ENCODE measurements around the gene PRSS22. TPM values are rescaled to one million over a fixed set of nuclear protein-coding genes. Genes with fewer than 3 reads are reported as not detected.

The PRSS22 gene
- polyA plus RNA-seq, 1 of the 3 experiments (the other 2 are of a cell fraction) = not detected

GRCh38 chr16:2822496-2822895 lies 35.5 kb downstream of the PRSS22 start:
- Histone ChIP-seq H3K9me3 (no peaks in the 10 kb centered on the region), H3K4me3 (ENCODE audit: low read depth in 2 of 2, low read length in 1 of 2) (no peak overlapping the region), H3K9me2 (no peaks in the 10 kb centered on the region), H4K20me1 (ENCODE audit: insufficient read depth) (no peaks in the 10 kb centered on the region), H3K9ac (no peak overlapping the region), H3K79me2 (ENCODE audit: insufficient read depth) (no peaks in the 10 kb centered on the region), H3F3A (replicated peaks; ENCODE audit: insufficient read depth) (no peaks in the 10 kb centered on the region), H2AFZ (ENCODE audit: low read depth) (no peak overlapping the region), H3K27ac (ENCODE audit: low read depth in 2 of 2, low read length in 1 of 2) (no peak overlapping the region), H3K4me1 (ENCODE audit: control insufficient read depth in 1 of 2, insufficient read depth in 2 of 2, low read depth in 1 of 2, low read length in 1 of 2) (peaks cover 0 to 24% of the 10 kb centered on the region in 2 experiments; a peak in 1 of 4 replicates), H3K27me3 (ENCODE audit: insufficient read depth) (no peaks in the 10 kb centered on the region), H3K36me3 (replicated peaks in 1 of 2; ENCODE audit: control insufficient read depth in 1 of 2, insufficient read depth in 2 of 2, low read length in 1 of 2) (no peaks in the 10 kb centered on the region), H3K4me2 (no peak overlapping the region)
- POLR2A ChIA-PET = interaction anchor here (1.1 kb wide), 1 partner anchor 60 kb away, joined by 4 read pairs; the partner anchor contains the start of gene FLYWCH2
- TF ChIP-seq POLR2AphosphoS5 (IDR thresholded peaks at IDR 0.05; ENCODE audit: low read depth, low read length) = no peak
- no peak for TF ChIP-seq FOXJ3 (CRISPR knock-in tag; IDR thresholded peaks at IDR 0.05)
- TF ChIP-seq EP300 (IDR thresholded peaks at IDR 0.05; ENCODE audit: borderline replicate concordance in 1 of 2, low read depth in 1 of 2, low read length in 1 of 2) = no peak
- 77% methylated on average over 4 of the region's 4 CpGs for WGBS (ENCODE audit: low lambda C conversion rate)
- CTCF ChIA-PET = interaction anchor here (1.2 to 2.7 kb wide), 11 partner anchors 8 to 70 kb away, joined by 3 to 13 read pairs (median 5); partner anchors contain the start of genes PRSS41 and SRRM2
- no peak for DNase-seq

GRCh38 chr16:2822158-2822495 lies 35.8 kb downstream of the PRSS22 start:
- Histone ChIP-seq H3K9me3 (no peaks in the 10 kb centered on the region), H3K4me3 (ENCODE audit: low read depth in 2 of 2, low read length in 1 of 2) (no peak overlapping the region), H2AFZ (ENCODE audit: low read depth) (no peak overlapping the region), H3F3A (replicated peaks; ENCODE audit: insufficient read depth) (no peaks in the 10 kb centered on the region), H3K27me3 (ENCODE audit: insufficient read depth) (no peaks in the 10 kb centered on the region), H3K9me2 (no peaks in the 10 kb centered on the region), H4K20me1 (ENCODE audit: insufficient read depth) (no peaks in the 10 kb centered on the region), H3K27ac (ENCODE audit: low read depth in 2 of 2, low read length in 1 of 2) (no peak overlapping the region; a peak in 1 of 4 replicates), H3K4me2 (no peak overlapping the region), H3K9ac (no peak overlapping the region), H3K79me2 (ENCODE audit: insufficient read depth) (no peaks in the 10 kb centered on the region), H3K36me3 (replicated peaks in 1 of 2; ENCODE audit: control insufficient read depth in 1 of 2, insufficient read depth in 2 of 2, low read length in 1 of 2) (no peaks in the 10 kb centered on the region), H3K4me1 (ENCODE audit: control insufficient read depth in 1 of 2, insufficient read depth in 2 of 2, low read depth in 1 of 2, low read length in 1 of 2) (peaks cover 0 to 24% of the 10 kb centered on the region in 2 experiments; a peak in 1 of 4 replicates)
- no peak for DNase-seq
- WGBS (ENCODE audit: low lambda C conversion rate) = 56% methylated on average over 8 of the region's 8 CpGs
- TF ChIP-seq CHD2 (IDR thresholded peaks at IDR 0.05; ENCODE audit: low read length, partially characterized antibody) (no peak), TAF1 (IDR thresholded peaks at IDR 0.05; ENCODE audit: borderline replicate concordance, low read depth, low read length) (no peak), EP300 (IDR thresholded peaks at IDR 0.05; ENCODE audit: borderline replicate concordance in 1 of 2, low read depth in 1 of 2, low read length in 1 of 2) (no peak)
- ChIA-PET CTCF (interaction anchor here (1.2 to 2.7 kb wide), 5 partner anchors 11 to 69 kb away, joined by 3 to 13 read pairs (median 3); partner anchors contain the start of gene SRRM2), POLR2A (interaction anchor here (1.1 to 1.5 kb wide), 2 partner anchors 45 to 61 kb away, joined by 4 to 6 read pairs; partner anchors contain the start of genes ELOB and FLYWCH2)

- H3K79me2 ChIP-seq (ENCODE audit: insufficient read depth) = no peaks in the 10 kb centered on the region
These were observed 36.3 kb downstream of the PRSS22 start for GRCh38 chr16:2821487-2822157.

More at GRCh38 chr16:2821487-2822157, 36.3 kb downstream of the PRSS22 start:
- Histone ChIP-seq H3K4me1 (ENCODE audit: control insufficient read depth in 1 of 2, insufficient read depth in 2 of 2, low read depth in 1 of 2, low read length in 1 of 2) (peaks cover 0 to 24% of the 10 kb centered on the region in 2 experiments; a peak in 1 of 4 replicates), H3K9ac (no peak overlapping the region), H3K4me2 (no peak overlapping the region), H3K9me3 (no peaks in the 10 kb centered on the region), H3K9me2 (no peaks in the 10 kb centered on the region), H4K20me1 (ENCODE audit: insufficient read depth) (no peaks in the 10 kb centered on the region), H3K4me3 (ENCODE audit: low read depth in 2 of 2, low read length in 1 of 2) (no peak overlapping the region), H3K27me3 (ENCODE audit: insufficient read depth) (no peaks in the 10 kb centered on the region), H3K27ac (ENCODE audit: low read depth in 2 of 2, low read length in 1 of 2) (peak overlapping the region in 1 of 2 experiments; percentile 74; a peak in 2 of 4 replicates), H2AFZ (ENCODE audit: low read depth) (no peak overlapping the region), H3K36me3 (replicated peaks in 1 of 2; ENCODE audit: control insufficient read depth in 1 of 2, insufficient read depth in 2 of 2, low read length in 1 of 2) (no peaks in the 10 kb centered on the region), H3F3A (replicated peaks; ENCODE audit: insufficient read depth) (no peaks in the 10 kb centered on the region)
- ChIA-PET CTCF (interaction anchor here (1.2 to 2.7 kb wide), 5 partner anchors 11 to 69 kb away, joined by 3 to 13 read pairs (median 3); partner anchors contain the start of gene SRRM2), POLR2A (interaction anchor here (1.1 to 1.5 kb wide), 2 partner anchors 44 to 61 kb away, joined by 4 to 6 read pairs; partner anchors contain the start of genes ELOB and FLYWCH2)
- WGBS (ENCODE audit: low lambda C conversion rate) = 59% methylated on average over 9 of the region's 9 CpGs
- DNase-seq = peak; percentile 66
- peak in 1 of 2 experiments; percentile 33; a peak in 1 of 4 replicates for TF ChIP-seq EP300 (IDR thresholded peaks at IDR 0.05; ENCODE audit: borderline replicate concordance in 1 of 2, low read depth in 1 of 2, low read length in 1 of 2)
- peak; percentile 45 for TF ChIP-seq CHD2 (IDR thresholded peaks at IDR 0.05; ENCODE audit: low read length, partially characterized antibody)
- TF ChIP-seq SIN3A (IDR thresholded peaks at IDR 0.05; ENCODE audit: borderline replicate concordance, low read depth, low read length) = no peak
- peak; percentile 5; the same call in 1 of the 2 replicates for TF ChIP-seq RAD21 (IDR thresholded peaks at IDR 0.05; ENCODE audit: low read length)

All from SK-N-SH (cell line).